ENCODE results near the gene DGKH.

The DGKH gene

GRCh38 chr13:42239161-42239560, 190.7 kb downstream of the DGKH start:
- no peak for DNase-seq

DNA sequence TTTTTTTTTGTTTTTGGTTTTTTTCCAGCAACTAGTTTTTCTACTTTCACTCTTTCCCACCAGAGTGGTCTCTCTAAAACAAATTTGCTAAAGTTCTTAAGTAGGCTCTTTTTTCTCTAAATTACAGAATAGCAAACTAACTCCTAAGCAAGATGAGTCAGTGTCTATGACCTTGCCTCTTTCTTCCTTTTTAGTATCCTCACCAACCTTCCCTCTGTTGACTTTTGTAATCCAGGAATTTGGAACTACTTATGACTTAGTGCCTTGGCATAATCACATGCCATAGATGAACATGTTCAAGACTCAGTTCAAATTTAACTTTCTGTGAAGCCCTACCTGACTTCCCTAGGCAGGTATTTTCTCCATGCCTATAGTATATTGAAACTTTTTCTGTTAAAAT, 191.2 kb downstream of the DGKH start:
- no peak for DNase-seq

DNA sequence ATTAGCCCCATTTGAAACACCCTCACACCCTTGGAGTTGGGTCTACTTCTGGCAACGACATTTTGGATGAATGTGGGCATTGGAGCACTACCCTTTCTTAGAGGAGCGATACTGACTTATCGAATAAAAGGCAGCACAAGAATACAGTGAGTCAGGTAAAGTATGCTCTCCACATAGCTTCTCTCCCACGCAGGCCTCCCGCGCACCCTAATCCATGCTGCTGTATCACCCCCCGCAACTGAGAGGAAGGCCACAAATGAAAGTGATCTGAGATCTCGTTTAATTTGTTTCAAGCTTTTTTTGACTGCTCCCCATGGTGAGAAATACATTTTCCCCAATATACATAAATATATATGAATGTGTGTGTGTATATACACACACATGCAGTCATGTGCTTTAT, 198.1 kb downstream of the DGKH start:
- no peak for DNase-seq

DNA sequence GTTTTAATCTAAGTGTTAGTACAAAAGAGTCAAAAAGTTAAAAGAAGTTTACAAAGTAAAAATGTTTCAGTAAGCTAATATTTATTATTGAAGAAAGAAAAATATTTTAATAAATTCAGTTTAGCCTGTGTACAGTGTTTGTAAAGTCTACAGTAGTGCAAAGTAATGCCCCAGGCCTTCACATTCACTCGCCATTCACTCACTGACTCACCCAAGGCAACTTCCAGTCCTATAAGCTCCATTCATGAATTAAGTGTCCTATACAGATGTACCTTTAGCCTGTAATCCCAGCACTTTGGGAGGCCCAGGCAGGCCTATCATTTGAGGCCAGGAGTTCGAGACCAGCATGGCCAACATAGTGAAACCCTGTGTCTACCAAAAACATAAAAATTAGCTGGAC, 199.4 kb downstream of the DGKH start:
- DNase-seq = no peak

- DNase-seq = no peak
Measured at GRCh38 chr13:42255886-42256285, 207.4 kb downstream of the DGKH start.

- no peak for DNase-seq
Measured at GRCh38 chr13:42258747-42259146, 210.3 kb downstream of the DGKH start.

DNA sequence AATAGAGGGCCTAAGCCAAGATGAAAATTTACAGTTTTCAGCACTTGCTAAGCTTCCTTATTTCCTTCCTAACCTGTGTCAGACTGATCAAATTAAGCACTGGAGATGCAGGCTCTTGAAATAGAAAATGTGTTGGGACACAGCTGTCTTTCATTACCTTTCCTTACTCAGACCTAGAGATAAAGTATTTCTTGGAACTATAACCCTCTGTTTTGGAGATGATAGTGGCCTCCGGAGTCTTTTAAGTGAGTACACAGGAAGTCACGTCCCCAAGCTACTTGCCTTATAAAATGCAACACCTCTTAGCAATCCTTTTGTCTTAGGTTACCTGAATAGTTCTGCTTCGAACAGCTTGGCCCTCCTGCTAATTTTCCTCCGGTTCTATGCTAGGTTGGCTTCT, 211.1 kb downstream of the DGKH start:
- no peak for DNase-seq

DNA sequence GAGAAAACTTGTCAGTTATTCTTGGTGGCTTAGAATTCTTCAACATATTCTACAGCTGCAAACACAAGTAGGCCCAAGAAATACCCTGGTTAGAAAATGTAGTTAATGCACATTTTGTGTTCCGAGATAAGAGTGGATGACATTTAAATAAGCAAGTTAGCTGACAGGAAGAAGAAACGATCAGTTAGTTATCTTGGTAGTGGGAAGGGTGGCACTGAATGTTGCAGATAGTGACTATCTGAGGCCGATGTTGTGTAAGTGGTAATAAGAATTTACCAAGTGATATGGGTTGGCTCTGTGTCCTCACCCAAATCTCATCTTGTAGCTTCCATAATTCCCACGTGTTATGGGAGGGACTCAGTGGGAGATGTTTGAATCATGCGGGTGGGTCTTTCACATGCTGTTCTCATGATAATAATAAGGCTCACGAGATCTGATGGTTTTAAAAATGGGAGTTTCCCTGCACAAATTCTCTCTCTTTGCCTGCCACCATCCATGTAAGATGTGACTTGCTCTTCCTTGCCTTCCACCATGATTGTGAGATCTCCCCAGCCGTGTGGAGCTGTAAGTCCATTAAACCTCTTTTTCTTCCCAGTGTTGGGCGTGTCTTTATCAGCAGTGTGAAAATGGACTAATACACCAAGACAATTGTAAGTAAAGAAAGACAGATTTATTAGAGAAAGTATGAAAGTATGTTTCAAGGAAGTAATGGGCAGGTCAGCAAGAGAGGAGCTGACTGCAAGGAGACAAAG, 212.6 kb downstream of the DGKH start:
- DNase-seq = no peak

- no peak for DNase-seq
Measured at GRCh38 chr13:42266473-42266872, 218.0 kb downstream of the DGKH start.

GRCh38 chr13:42270160-42270856, 221.9 kb downstream of the DGKH start:
- no peak for DNase-seq

DNA sequence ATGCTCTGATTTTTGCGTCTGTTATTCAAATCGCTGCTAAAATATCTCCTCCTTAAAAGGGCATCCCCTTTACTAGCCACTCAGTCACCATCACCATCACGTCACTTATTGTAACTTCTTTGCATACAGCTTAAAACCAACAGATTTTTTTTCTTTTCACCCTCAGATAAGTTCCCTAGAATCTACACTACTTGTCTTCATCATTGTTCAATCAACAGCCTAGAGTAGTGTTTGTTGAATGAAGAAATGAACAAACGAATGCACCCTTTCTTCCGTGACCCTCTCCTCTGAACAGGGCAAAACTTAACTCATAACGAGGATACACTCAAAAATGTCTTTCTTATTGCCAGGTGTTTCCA, 222.4 kb downstream of the DGKH start:
- no peak for DNase-seq

DNA sequence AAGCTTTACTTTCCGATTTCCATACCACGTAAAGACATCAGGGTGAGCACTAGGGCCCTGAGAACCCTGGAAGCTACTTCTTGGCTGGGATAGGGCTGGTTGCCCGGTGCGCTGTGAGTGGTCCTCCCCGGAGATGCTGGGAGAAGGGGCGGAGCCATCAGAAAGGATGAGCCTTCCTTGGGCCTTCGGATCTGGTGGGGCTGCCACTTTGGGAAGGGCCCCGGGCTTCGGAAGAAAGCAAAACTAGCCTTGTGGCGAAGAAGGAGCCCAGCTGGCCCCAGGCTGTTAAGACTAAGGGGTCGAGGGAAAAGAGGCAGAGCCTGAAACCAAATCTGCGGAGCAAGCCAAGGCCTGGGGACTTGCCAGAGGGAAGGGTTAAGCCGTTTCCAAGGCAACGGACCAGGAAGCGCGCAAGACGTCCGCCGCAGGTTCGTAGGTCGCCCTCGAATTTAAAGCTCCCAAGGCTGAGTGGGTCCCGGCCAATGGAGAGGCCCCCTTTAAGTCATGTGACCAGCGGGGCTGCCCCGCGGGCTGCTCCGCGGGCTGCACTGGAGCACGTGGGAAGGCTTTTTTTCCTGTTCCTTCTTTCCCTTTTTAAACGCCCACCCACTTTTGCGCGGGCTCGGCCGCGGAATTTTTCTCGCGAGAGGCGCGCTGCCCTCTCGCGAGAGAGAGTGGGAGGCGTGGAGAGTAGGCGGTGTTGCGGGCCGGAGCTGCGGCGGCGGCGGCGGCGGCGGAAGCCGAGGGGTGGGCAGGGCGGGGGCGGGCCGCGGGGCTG, 223.1 kb downstream of the DGKH start:
- peak; percentile 95 for DNase-seq

DNA sequence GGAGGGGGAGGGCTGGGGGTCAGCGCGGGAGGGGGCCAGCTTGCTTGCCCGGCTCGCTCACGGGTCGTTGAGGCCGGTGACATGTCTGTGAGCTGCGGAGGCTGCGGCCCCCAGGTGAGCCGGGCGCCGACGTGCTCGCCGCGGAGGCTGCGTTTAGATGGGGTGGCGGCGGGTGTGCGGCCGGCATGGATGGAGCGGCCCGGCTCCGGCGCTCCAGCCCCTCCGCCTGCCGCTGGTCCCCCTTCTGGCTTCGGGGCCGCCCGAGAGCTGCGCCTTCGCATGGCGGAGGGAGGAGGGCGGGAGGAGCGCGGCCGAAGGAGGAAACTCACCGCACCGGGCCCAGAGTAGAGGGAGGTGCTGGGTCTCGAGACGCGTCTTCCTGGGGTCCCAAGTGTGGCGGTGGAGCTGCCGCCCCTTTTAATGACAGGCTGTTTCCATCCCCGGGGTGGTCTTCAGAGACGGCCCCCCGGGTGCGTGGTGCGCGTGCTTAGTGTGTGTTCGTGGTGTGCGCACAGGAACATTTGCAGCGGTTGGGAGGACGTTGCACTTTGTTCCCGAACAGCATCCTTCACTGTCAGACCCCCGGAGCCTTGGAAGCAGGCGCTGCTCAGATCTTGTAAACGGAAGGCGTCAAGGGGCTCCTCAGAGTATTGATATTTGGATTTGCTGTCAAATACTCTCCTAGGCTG, 223.8 kb downstream of the DGKH start, which contains the start of gene AKAP11:
TSS of gene AKAP11 (plus strand) at position 38 of the 689 bp plus-strand sequence. CDS start 14,197 bp downstream, outside the sequence.
- DNase-seq = peak; percentile 66

DNA sequence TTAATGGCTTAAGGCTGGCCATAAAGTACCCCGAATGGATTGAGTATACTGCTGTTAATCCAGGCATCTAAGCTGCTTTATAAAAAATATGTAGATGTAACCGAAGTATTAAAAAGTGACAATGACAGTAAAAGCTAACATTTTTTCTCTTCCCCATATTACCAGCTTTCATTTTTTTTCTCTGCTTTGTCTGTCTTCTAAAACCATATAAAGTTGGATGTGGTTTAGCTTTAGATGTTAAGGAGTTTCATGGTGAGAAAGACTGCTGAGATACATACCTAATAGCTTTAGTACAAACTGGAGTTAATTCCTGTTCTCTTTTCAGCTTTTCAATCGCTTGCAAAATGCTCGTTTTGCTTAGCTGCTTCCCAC, 224.3 kb downstream of the DGKH start:
- no peak for DNase-seq

DNA sequence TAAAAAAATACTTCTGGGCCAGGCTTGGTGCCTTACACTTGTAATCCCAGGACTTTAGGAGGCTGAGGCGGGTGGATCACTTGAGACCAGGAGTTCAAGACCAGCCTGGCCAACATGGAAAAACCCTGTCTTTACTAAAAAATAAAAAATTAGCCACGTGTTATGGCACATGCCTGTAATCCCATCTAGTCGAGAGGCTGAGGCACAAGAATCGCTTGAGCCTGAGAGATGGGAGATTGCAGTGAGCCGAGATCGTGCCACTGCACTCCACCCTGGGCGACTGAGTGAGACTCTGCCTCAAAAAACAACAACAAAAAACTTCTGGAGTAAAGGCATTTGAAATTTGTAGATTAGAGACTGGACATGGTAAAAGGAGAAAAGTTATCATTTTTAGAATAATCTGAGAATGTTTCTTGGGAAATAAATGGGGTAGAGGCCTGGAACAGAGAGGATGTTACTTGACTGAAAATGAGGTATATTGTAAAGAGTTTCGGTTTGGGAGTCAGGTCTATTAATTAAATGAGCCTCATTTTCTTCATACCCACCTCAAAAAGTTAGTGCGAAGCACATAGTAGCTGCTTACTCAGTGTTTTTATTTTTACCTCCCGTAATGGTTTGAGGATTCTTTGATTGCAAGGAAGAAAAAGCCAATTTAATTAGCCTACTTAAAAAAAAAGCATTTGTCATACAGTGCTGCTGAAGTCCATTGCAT, 226.1 kb downstream of the DGKH start:
- no peak for DNase-seq

GRCh38 chr13:42275098-42275471, 226.6 kb downstream of the DGKH start:
- DNase-seq = no peak

- DNase-seq = peak; percentile 22
Measured at GRCh38 chr13:42275506-42275905, 227.1 kb downstream of the DGKH start.

DNA sequence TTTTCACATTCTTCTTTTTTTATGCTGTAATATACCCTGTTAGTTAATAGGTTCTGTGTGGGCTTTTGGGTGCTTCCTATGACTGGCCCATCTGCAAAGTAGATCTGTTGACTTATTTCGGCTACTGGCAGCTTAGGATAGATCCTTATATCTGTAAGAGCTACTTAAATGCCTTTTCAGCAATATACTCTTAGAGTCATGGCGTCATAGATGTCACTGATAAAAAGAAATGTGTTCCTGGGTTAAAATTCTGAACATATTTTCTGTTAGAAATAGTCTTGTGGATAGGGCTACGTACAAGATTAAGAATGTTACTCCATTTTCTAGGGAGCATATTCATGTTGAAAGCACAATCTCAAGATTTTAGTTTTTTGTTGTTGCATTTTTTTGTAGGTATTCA, 228.2 kb downstream of the DGKH start:
- DNase-seq = no peak

DNA sequence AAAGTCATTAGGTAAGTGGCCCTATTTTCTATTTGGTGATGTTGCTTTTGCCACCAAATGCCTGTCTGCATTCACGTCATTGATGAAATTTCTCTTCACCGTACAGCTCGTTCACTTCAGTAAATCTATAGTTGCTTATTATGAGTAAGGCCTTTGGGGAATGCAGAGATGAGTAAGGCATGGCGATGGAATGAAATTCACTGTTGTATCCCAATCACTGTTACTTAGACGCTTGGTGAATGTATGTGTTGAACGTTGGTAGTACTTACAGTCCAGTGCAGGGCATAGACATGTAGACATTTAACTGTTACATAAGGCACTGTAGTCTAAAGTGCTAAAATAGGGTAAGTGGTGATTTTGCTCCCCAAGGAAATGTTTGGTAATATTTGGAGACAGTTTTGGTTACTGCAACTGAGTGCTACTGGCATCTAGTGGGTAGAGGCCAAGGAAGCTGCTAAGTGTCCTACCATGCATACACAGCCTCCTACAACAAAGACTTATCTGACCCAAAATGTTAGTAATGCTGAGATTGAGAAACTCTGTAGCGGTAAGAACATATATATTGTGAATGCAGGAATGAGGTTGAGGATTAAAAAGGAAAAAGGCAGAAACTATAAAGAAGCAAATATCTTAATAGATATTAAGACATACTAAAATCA, 229.3 kb downstream of the DGKH start:
- DNase-seq = no peak

DNA sequence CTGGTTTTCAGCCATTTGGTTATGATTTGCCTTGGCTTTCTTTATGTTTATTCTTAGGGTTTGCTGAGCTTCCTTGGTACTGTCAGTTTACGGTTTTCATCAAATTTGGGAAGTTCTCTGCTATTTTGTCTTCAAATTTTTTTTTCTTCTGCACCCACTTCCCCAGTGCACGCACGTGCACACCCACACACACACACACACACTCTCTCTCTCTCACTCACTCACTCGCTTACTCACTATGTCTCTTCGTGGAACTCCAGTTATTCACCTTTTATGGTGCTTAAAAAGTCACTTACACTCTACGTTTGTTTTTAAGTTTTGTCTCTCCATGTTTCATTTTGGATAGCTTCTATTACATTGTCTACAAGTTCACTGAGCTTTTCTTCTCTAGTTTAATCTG, 230.6 kb downstream of the DGKH start:
- no peak for DNase-seq

GRCh38 chr13:42279986-42280385, 231.5 kb downstream of the DGKH start:
- DNase-seq = no peak

DNA sequence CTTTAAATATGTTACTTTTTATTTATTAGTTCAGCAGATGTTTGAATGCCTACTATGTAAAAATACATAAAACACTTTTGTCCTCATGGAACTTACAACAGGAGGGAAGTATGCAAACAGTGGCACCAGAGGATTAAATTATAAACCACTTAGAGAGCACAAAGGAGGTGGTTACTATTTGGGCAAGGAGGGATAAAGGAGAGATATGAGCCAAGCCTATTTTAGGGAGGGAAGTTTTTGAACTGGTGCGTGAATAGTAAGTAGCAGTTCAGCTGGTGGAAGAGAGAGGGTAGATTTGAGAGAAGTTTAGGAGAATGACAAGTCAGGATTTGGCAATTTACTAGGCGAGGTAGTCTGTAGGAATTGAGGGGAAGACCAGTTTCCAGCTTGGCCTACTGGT, 232.1 kb downstream of the DGKH start:
- no peak for DNase-seq
